T-helper 1 cell treated with Interleukin-12 subunit alpha and Interleukin-12 subunit beta and Interleukin-4 antibody, amounts not matched to agents 30 μg/mL and 1 μg/mL, for 36 hours (primary cell): ENCODE results near the gene FAIM2.

Source experiments
- H3K27ac Mint-ChIP-seq: one replicate; pipeline ENCODE4 v1.8.0; 2021; ENCODE audit warnings: mild to moderate bottlenecking, mixed read lengths
- H3K27me3 Mint-ChIP-seq: one replicate; pipeline ENCODE4 v1.8.0; 2021; ENCODE audit warnings: low read depth, mixed read lengths
- H3K36me3 Mint-ChIP-seq: one replicate; pipeline ENCODE4 v1.8.0; 2021; ENCODE audit warnings: low read depth, mixed read lengths
- H3K4me1 Mint-ChIP-seq: one replicate; pipeline ENCODE4 v1.8.0; 2021; ENCODE audit warnings: low read depth, mixed read lengths
- H3K4me3 Mint-ChIP-seq: one replicate; pipeline ENCODE4 v1.8.0; 2021; ENCODE audit warnings: mild to moderate bottlenecking, moderate library complexity, mixed read lengths
- H3K9me3 Mint-ChIP-seq: one replicate; pipeline ENCODE4 v1.8.0; 2021; ENCODE audit warnings: mixed read lengths

FAIM2 gene

DNA sequence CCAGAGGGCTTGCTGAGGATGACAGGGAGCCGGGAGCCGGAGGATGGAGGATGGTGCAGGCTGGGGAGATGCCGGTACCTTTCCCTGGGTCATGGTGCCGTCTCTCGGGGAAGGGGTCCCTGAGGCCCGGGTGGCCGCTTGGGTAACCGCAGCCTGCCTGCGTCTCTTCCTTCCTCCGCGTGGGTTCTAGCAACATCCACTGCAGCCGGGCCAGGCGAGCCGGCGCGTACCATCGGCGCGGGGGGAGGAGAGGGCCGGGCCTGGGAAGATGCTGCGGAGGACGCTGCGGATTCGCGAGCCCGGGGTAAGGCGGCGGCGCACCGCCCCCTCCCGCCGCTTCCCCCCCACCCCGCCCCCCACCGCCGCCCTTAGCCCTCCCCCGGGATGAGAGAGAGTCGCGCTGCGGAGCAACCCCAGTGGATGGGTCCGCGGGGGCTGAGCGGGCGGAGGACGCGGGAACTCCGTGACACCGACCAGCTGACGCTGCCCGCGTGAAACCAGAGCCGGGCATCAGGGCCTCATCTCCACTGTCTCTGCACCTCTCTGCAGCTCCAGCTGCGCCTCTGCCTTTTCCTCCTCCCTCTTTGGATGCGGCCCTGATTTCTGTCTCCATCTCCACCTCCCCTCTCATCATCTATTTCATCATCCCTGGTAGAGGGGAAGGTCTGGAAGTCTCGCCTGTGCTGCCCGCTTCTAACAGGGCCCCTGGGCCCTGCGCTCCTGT lies at the start of gene FAIM2:
FAIM2 (minus strand) TSS at position 201 of the 724 bp plus-strand sequence; CDS start at position 93, 108 bp downstream.
- peaks cover 7% of the 10 kb centered on the region for H3K4me1 Mint-ChIP-seq
- H3K9me3 Mint-ChIP-seq: no peaks in the 10 kb centered on the region
- H3K27me3 Mint-ChIP-seq: peaks cover 26% of the 10 kb centered on the region
- H3K36me3 Mint-ChIP-seq: no peaks in the 10 kb centered on the region
- peak within 1 kb of the TSS; percentile 79 for H3K4me3 Mint-ChIP-seq
- H3K27ac Mint-ChIP-seq: peak within 1 kb of the TSS; percentile 55

GRCh38 chr12:49953151-49953550 lies 49.5 kb upstream of the FAIM2 start:
- Mint-ChIP-seq H3K4me1 (peaks cover 1% of the 10 kb centered on the region), H3K9me3 (no peaks in the 10 kb centered on the region), H3K27me3 (peaks cover 52% of the 10 kb centered on the region), H3K4me3 (no peak overlapping the region), H3K36me3 (no peaks in the 10 kb centered on the region), H3K27ac (no peak overlapping the region)

DNA sequence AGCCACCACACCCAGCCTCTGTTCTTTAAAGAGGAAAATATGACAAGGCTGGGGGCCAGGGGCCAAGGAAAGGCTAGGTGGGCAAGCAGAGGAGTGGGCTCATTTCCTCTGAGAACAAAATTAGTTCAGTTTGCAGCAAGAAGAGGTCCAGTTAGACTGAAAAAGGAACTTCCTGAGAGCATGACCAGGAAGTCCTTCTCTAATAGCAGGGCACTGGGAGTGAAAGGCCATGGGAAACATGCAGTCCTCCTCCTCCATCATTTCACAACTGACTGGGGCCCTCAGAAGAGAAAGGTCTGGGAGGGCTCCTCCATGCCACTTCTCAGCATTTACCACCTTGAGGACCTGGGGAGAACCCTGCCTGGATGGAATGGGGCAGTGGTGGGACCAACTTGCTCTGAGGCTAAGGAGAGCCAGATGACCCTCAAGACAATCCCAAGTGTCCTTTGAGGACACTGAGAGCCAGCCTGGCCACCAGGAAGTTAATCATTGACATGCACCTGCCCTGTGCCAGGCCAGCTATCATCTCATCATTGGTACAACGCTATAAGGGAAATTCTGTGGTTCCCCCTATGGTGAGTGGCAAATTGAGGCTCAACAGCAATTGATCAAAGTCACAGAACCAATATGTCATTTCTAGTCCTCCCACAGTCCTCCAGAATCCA lies 48.8 kb upstream of the FAIM2 start:
- Mint-ChIP-seq H3K9me3 (no peaks in the 10 kb centered on the region), H3K27ac (no peak overlapping the region), H3K27me3 (peaks cover 46% of the 10 kb centered on the region), H3K4me3 (no peak overlapping the region), H3K36me3 (no peaks in the 10 kb centered on the region), H3K4me1 (peaks cover 1% of the 10 kb centered on the region)

DNA sequence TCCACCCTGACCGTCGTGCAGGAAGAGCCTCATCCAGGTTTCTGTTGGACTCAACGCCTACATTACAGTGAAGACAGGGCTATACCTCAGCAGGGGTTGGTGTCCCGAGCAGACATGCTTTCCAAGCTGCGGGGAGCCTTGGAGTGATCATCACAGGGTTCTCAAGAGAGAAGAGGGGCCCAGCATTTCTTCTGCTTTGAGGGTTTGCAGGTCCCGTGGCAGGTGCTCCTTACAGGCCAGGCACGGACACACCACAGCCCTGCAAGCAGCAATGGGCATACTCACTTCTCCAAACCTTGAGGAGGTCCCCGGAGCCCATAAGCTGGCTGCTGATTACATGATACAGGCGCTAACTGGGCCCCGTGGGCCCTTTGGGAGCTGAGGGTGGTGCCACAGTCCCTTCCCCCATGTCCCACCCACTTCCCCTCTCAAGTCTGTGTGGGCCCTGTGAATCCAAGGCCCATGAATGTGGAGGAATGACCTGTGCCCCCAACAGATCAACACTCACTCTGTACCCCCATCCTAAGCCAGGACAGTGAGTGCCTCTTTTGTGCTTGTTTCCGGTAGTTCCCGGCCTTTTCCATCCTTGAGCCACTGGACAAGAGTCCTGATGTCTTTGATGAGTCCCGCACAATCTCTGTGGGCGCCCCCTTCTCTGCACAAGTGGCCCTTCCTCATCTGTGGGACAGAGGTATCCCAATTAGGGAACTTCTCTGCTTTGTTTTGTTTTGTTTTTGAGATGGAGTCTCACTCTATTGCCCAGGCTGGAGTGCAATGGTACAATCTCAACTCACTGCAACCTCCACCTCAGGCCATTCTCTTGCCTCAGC lies 47.9 kb upstream of the FAIM2 start:
- Mint-ChIP-seq H3K9me3 (no peaks in the 10 kb centered on the region), H3K27me3 (peaks cover 37% of the 10 kb centered on the region), H3K36me3 (no peaks in the 10 kb centered on the region), H3K27ac (no peak overlapping the region), H3K4me3 (no peak overlapping the region), H3K4me1 (peaks cover 1% of the 10 kb centered on the region)

DNA sequence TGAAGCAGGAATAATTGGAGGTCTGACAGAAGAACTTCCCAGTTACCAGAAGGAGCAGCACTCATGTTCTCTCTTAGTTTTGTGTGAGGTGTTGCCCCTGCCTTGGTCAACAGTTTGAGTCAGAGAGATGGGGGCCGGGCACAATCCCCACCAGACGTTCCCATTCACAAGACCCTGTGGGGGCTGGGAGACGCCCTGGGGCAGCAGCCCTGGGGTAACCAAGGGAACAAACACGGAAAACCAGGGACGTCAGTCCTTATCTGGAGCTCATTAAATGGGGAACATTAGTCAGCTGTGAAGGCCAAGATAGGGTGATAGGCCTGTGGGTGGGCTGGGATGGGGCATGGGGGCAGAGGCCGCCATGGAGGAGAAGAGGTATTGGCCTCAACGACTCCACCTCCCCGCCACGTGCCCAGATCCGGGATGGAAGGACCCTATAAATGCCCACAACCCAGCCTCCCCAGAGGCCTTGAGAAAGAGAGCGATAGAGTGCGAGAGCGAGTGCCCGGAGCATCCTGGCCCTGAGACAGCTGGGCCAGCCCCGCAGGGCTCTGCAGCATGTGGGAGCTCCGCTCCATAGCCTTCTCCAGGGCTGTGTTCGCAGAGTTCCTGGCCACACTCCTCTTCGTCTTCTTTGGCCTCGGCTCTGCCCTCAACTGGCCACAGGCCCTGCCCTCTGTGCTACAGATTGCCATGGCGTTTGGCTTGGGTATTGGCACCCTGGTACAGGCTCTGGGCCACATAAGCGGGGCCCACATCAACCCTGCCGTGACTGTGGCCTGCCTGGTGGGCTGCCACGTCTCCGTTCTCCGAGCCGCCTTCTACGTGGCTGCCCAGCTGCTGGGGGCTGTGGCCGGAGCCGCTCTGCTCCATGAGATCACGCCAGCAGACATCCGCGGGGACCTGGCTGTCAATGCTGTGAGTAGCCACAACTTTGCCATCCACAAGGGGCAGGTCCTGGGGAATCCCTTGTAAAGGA lies 46.9 kb upstream of the FAIM2 start, which contains the start of gene AQP2:
AQP2 (plus strand) TSS at position 465 of the 979 bp plus-strand sequence; CDS start at position 559, 94 bp downstream.
- Mint-ChIP-seq H3K4me3 (no peak within 1 kb of the TSS), H3K27me3 (peaks cover 29% of the 10 kb centered on the region), H3K27ac (no peak within 1 kb of the TSS), H3K36me3 (no peaks in the 10 kb centered on the region), H3K4me1 (peaks cover 11% of the 10 kb centered on the region), H3K9me3 (no peaks in the 10 kb centered on the region)

DNA sequence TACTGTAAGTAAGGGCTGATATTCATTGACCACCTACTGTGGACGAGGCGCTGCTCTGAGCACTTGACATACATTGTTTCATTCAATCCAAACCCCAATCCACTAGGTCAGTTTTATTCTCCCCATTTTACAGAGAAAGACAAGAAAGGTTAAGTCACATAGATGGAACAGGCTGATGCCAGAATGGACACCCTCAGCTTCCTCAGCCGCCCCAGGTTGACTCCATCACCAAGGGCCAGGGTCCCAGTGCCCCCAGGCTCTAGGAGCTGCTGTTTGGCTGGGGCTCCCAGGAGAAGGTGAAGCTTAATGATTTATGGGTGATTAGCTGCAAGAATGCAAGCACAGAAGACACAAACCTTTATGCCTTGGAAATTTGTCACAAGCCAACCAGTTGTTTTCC lies 46.2 kb upstream of the FAIM2 start:
- Mint-ChIP-seq H3K27me3 (peaks cover 26% of the 10 kb centered on the region), H3K36me3 (no peaks in the 10 kb centered on the region), H3K4me1 (peaks cover 14% of the 10 kb centered on the region), H3K9me3 (no peaks in the 10 kb centered on the region), H3K27ac (no peak overlapping the region), H3K4me3 (no peak overlapping the region)

- no peak overlapping the region for H3K4me3 Mint-ChIP-seq
- no peak overlapping the region for H3K27ac Mint-ChIP-seq
- H3K36me3 Mint-ChIP-seq: no peaks in the 10 kb centered on the region
- H3K9me3 Mint-ChIP-seq: no peaks in the 10 kb centered on the region
- peaks cover 19% of the 10 kb centered on the region for H3K27me3 Mint-ChIP-seq
- peaks cover 13% of the 10 kb centered on the region for H3K4me1 Mint-ChIP-seq
These were observed 45.5 kb upstream of the FAIM2 start for GRCh38 chr12:49948866-49949845.

DNA sequence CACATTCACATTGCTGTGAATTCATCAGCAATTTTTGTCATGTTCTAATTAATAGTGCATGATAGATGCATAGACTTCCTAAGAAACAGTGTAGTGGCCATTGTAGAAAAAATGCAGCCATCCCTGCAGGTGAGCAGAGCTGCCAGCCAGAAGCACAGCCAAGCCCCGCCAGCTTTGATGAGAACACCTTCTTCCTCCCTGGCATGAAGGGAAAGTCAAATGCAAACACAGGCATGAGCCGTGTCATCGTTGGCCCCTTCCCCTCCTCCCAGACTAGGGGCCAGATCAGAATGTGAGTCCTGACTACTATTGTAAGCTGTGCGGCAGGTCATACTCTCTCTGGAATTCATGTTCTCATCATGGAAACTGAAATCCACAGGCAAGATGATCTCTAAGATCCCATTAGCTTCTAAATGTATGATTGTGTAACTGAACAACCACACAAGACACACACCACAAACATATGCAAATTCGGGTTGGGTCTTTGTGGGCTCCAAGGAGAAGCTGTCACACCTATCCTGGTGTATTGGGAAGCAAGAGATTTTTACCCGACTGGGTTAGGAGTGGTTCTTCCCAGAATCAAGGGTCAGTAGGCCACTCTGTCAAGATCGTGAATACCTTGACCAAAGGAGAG lies 44.0 kb upstream of the FAIM2 start:
- Mint-ChIP-seq H3K4me3 (no peak overlapping the region), H3K4me1 (peaks cover 19% of the 10 kb centered on the region), H3K27me3 (peaks cover 8% of the 10 kb centered on the region), H3K27ac (no peak overlapping the region), H3K36me3 (no peaks in the 10 kb centered on the region), H3K9me3 (no peaks in the 10 kb centered on the region)

DNA sequence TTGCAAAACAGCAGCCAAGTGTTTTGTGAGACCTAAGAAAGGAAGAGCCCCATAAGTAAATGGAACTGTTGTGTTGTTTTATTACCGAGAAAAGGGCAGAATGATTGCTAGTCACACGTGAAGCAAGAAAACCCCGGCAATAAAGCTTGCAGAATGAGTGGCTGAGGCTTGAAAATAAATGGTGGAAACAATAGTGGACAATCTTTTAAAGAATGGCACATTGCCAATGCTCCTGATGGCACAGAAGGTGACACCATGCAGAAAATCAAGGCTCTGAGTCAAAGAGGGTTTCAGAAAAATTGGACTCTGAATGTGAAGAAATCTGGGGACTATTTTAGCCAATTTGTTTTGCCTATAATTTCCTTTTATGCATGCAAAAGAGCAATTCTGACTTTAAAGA lies 42.8 kb upstream of the FAIM2 start:
- Mint-ChIP-seq H3K27ac (no peak overlapping the region), H3K27me3 (peaks cover 3% of the 10 kb centered on the region), H3K4me3 (no peak overlapping the region), H3K9me3 (no peaks in the 10 kb centered on the region), H3K4me1 (peaks cover 23% of the 10 kb centered on the region), H3K36me3 (no peaks in the 10 kb centered on the region)

GRCh38 chr12:49946086-49946485 lies 42.4 kb upstream of the FAIM2 start:
- Mint-ChIP-seq H3K27me3 (peaks cover 3% of the 10 kb centered on the region), H3K27ac (no peak overlapping the region), H3K36me3 (no peaks in the 10 kb centered on the region), H3K4me3 (no peak overlapping the region), H3K4me1 (peaks cover 23% of the 10 kb centered on the region), H3K9me3 (no peaks in the 10 kb centered on the region)

- Mint-ChIP-seq H3K27me3 (peaks cover 3% of the 10 kb centered on the region), H3K27ac (peak overlapping the region; percentile 94), H3K4me1 (peaks cover 23% of the 10 kb centered on the region), H3K36me3 (no peaks in the 10 kb centered on the region), H3K9me3 (no peaks in the 10 kb centered on the region), H3K4me3 (peak overlapping the region; percentile 83)
These were observed 41.8 kb upstream of the FAIM2 start for GRCh38 chr12:49945394-49946080.

DNA sequence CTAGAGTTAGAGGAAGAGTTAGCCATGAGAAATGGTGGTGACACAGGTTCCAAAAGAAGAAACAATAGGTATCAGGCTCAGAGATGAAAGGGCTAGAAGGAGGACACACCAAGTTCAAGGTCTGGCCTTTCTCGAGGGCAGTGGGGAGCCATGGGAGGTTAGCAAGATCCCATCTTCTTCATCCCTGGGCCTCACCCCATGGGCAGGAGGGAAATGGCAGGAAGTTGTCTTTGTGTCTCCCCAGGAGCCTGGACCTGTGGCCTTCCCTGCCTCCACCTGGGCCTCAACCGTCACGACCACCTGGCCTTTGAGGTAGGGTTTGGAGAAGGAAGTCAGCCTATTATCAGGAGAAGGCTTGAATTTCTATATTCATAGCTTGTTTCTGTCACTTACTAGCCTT lies 41.0 kb upstream of the FAIM2 start:
- no peak overlapping the region for H3K27ac Mint-ChIP-seq
- no peaks in the 10 kb centered on the region for H3K36me3 Mint-ChIP-seq
- H3K27me3 Mint-ChIP-seq: peaks cover 3% of the 10 kb centered on the region
- H3K9me3 Mint-ChIP-seq: no peaks in the 10 kb centered on the region
- H3K4me3 Mint-ChIP-seq: no peak overlapping the region
- peaks cover 23% of the 10 kb centered on the region for H3K4me1 Mint-ChIP-seq
